Ovary (tissue), 9 donors: ENCODE measurements around the gene SESTD1. TPM values are rescaled to one million over a fixed set of nuclear protein-coding genes. Genes with fewer than 3 reads are reported as not detected.

Experiments used
- DNase-seq, 5 donors: peaks; one replicate each; pipeline ENCODE4 v3.0.0-alpha.2; 2019 to 2020
- H3K27ac ChIP-seq, 2 donors: fragments of 200-600 bp; one replicate each; pipeline versions ENCODE4 v1.5.1 to v1.8.0; 2019 to 2022
- H3K27me3 ChIP-seq: fragments of 200-600 bp; one replicate; pipeline ENCODE4 v1.8.0; 2022
- H3K36me3 ChIP-seq: fragments of 200-600 bp; sonication (generic); one replicate; pipeline ENCODE4 v1.5.1; 2019
- H3K4me1 ChIP-seq: one replicate; pipeline ENCODE4 v1.8.1; 2013; ENCODE audit warnings: mild to moderate bottlenecking, moderate library complexity; ENCODE audit not compliant: insufficient read depth
- H3K4me3 ChIP-seq: fragments of 200-600 bp; sonication (generic); one replicate; pipeline ENCODE4 v1.5.1; 2017
- H3K9me3 ChIP-seq, 2 donors: fragments of 200-600 bp in 1 of 2; sonication (generic) in 1 of 2; one replicate each; pipeline versions ENCODE4 v1.5.1 to v1.8.1; 2013 to 2019; ENCODE audit warnings: mild to moderate bottlenecking in 1 of 2, moderate library complexity in 1 of 2
- EP300 ChIP-seq: sonication (generic); formaldehyde crosslinking; IDR thresholded peaks from one replicate; pipeline ENCODE4 v1.6.1; 2017; ENCODE audit warnings: antibody characterized with exemption
- POLR2A ChIP-seq: fragments of 450-650 bp; IDR thresholded peaks from one replicate; pipeline ENCODE4 v1.6.1; 2017; ENCODE audit warnings: antibody characterized with exemption, mild to moderate bottlenecking, moderate library complexity
- WGBS, 3 donors: extraction: QIAGEN DNeasy Blood & Tissue Kit in 1 of 3; methylation state at CpG; one replicate each; pipeline versions ENCODE4 v1.1.5 to v1.1.7; 2013 to 2017; 5-methylcytosine and 5-hydroxymethylcytosine counted together
- intact Hi-C, 4 donors: fragments of 100-400 bp; cut with DNase I; formaldehyde crosslinking; loops; one replicate each; pipeline versions ENCODE4 v1.11.0 to v1.15.1; 2022 to 2023
- polyA plus RNA-seq, 2 donors: library from polyadenylated mRNA; stranded (reverse); fragments of 200-250 nt in 1 of 2; fragments of 350-450 nt in 1 of 2; fragmentation: Illumina TruSeq in 1 of 2; extraction: RNeasy Lipid Tissue Mini Kit (QIAGEN cat#74804) in 1 of 2; gene quantifications; one replicate each; pipeline ENCODE4 v1.2.3, GENCODE V29; 2013 to 2014
- total RNA-seq, 7 donors: library from RNA; depleted of rRNA in 2 of 7; stranded (reverse); fragments of >200 nt in 2 of 7; fragmentation: NEBNext Ultra II Directional in 3 of 7; extraction: Animal tissue kit (Norgen Biotek cat#: 25700) in 3 of 7; gene quantifications; one replicate each; pipeline versions ENCODE4 v1.1.0 to v1.2.4, GENCODE V29; 2016 to 2023
- TF ChIP-seq, protein P1 (sequence below), 3 donors: fragments of 450-650 bp in 2 of 3; fragments of 200-600 bp in 1 of 3; IDR thresholded peaks; one replicate each; pipeline versions ENCODE4 v1.5.1 to v1.8.0; 2016 to 2022; ENCODE audit warnings: antibody characterized with exemption in 3 of 3, mild to moderate bottlenecking in 1 of 3
- donor health status: DM: no; HTN: no; CAD: no; lungs with moderate emphysema.
- donor health status: DM: no; HTN: no; CAD: no.
- donor health status: Bipolar disorder and iron deficiency.
- donor health status: DM: yes; HTN: yes; CAD: no.
- donor health status: DM: no; HTN: no; CAD: no.
- donor health status: DM: yes; HTN: yes; CAD: no.

SESTD1 gene
- total and polyA plus RNA-seq, 9 donors, result 6.9 to 54.2 (median 39.3) TPM

DNA sequence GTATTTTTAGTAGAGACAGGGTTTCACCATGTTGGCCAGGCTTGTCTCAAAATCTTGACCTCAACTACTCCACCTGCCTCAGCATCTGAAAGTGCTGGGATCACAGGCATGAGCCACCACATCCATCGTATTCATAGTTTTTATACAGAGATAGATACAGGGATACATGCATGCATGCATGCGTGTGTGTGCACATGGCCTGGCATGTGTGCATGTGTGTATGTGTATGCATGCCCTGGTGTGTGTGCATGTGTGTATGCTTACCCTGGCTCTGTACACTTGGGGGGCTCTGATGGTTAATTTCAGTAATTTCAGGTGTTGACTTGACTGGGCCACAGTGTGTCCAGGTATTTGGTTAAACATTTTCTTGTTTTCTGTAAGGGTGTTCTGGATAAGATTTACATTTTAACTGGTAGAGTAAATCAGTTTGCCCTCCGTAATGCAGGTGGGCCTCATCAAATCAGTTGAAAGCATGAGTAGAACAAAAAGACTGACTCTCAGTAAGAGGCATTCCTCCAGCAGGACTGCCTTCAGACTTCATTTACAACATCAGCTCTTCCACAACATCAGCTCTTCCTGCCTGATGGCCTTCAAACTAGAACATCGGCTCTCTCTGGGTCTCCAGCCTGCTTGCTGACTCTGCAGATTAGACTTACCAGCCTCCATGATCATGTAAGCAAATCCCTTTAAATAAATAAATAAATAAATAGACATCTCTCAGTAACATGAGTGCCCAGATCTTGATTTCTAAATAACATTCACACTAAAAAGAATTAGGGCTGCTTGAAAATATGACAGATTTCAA, 30.8 kb downstream of the SESTD1 start:
- Histone ChIP-seq H3K27me3 (no peaks in the 10 kb centered on the region), H3K4me3 (no peak overlapping the region), H3K4me1 (peaks cover 2% of the 10 kb centered on the region), H3K9me3 (no peaks in the 10 kb centered on the region), H3K36me3 (no peaks in the 10 kb centered on the region), H3K27ac (no peak overlapping the region)
- DNase-seq, result no peak
- 86 to 91% (median 91%) methylated on average over 4 of the region's 4 CpGs for WGBS, 3 donors
- TF ChIP-seq POLR2A, result no peak
- no peak for TF ChIP-seq EP300
- TF ChIP-seq, protein P1, sequence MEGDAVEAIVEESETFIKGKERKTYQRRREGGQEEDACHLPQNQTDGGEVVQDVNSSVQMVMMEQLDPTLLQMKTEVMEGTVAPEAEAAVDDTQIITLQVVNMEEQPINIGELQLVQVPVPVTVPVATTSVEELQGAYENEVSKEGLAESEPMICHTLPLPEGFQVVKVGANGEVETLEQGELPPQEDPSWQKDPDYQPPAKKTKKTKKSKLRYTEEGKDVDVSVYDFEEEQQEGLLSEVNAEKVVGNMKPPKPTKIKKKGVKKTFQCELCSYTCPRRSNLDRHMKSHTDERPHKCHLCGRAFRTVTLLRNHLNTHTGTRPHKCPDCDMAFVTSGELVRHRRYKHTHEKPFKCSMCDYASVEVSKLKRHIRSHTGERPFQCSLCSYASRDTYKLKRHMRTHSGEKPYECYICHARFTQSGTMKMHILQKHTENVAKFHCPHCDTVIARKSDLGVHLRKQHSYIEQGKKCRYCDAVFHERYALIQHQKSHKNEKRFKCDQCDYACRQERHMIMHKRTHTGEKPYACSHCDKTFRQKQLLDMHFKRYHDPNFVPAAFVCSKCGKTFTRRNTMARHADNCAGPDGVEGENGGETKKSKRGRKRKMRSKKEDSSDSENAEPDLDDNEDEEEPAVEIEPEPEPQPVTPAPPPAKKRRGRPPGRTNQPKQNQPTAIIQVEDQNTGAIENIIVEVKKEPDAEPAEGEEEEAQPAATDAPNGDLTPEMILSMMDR (IDR thresholded peaks at IDR 0.05), result no peak
- intact Hi-C loops, result no loop called here

DNA sequence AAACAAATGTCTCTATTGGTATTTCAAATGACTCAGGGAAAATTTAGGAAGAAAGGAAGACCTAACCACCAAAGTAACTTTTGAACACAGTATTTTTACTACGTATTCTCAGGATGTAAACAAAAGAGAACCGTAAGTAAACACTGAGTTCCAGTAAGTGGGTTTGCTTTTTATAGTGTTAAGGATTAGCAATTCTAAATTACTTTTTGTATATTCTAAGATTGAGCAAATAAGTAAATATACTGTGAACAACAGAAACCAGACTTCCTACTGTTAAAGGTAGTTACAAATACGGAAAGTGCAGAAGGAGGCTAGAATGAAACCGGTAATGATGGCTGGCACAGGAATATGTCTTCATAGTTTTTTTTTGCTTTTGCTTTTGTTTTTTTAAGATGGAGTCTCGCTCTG, 31.5 kb downstream of the SESTD1 start:
- WGBS, 3 donors, result 91 to 93% (median 93%) methylated on average over 5 of the region's 5 CpGs
- intact Hi-C loops, result no loop called here
- Histone ChIP-seq H3K9me3 (no peaks in the 10 kb centered on the region), H3K27me3 (no peaks in the 10 kb centered on the region), H3K36me3 (no peaks in the 10 kb centered on the region), H3K4me1 (peaks cover 2% of the 10 kb centered on the region), H3K27ac (no peak overlapping the region), H3K4me3 (no peak overlapping the region)
- DNase-seq, result no peak
- TF ChIP-seq, protein P1 (IDR thresholded peaks at IDR 0.05), result no peak
- no peak for TF ChIP-seq EP300
- TF ChIP-seq POLR2A, result no peak

DNA sequence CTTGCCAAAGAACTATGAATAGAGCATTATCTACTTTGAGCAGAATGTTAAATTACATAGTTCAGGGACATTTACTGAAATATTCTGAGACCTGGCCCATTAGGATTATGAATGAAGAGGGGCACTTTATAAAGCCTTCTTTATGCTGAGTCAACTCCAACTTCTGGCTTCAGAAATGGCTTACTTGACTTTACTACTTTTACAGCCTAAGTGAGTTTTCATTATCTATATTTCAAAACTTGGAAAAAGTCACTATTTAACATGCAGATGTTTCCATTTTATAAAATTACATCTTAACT, 37.7 kb downstream of the SESTD1 start:
- Histone ChIP-seq H3K27me3 (no peaks in the 10 kb centered on the region), H3K9me3 (no peaks in the 10 kb centered on the region), H3K4me3 (no peak overlapping the region), H3K4me1 (peaks cover 2% of the 10 kb centered on the region), H3K36me3 (no peaks in the 10 kb centered on the region), H3K27ac (no peak overlapping the region)
- TF ChIP-seq, protein P1 (IDR thresholded peaks at IDR 0.05), result no peak
- TF ChIP-seq POLR2A, result no peak
- no peak for TF ChIP-seq EP300
- intact Hi-C loops, result no loop called here
- DNase-seq, result no peak

DNA sequence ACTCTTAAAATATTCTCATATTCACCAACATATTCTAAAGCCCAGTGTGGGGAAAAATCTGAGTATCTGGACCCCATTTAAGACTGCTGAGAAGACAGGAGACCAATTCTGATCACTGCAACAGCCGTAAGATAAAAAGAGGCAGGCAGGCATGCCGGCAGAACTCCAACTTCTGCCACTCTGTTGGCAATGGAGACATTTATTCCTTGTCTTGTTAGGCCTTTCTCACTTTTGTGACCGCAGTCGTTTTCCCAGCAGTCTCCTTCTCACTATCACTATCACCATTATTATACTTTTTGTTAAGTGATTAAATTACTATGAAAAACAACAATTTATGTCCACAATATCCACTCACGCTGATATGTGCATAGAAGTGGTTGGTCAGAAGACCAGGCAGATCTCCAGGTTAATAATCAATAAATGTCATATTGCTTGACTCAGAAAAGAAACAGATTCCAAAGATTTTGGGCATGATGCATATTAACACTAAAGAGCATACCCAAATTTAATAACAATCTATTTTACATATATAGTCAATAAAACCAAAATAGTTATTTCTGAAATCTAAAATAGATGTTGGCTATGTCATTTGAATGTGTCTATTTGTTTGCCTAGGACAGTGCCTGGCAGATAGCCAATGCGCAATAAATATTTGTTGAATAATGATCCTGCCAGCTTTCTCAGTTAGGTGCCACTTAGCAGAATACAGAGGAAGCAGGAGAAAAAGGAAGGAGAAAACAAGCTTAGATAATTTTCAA, 38.2 kb downstream of the SESTD1 start:
- no peak for DNase-seq
- no peak for TF ChIP-seq EP300
- TF ChIP-seq, protein P1 (IDR thresholded peaks at IDR 0.05), result no peak
- intact Hi-C loops, result no loop called here
- H3K27me3 ChIP-seq, result no peaks in the 10 kb centered on the region
- 90 to 91% (median 90%) methylated on average over 6 of the region's 6 CpGs for WGBS, 3 donors
- H3K36me3 ChIP-seq, result no peaks in the 10 kb centered on the region
- H3K4me3 ChIP-seq, result no peak overlapping the region
- H3K27ac ChIP-seq, result no peak overlapping the region
- peaks cover 2% of the 10 kb centered on the region for H3K4me1 ChIP-seq
- no peaks in the 10 kb centered on the region for H3K9me3 ChIP-seq
